ENCODE results near the gene FFAR2.

DNA sequence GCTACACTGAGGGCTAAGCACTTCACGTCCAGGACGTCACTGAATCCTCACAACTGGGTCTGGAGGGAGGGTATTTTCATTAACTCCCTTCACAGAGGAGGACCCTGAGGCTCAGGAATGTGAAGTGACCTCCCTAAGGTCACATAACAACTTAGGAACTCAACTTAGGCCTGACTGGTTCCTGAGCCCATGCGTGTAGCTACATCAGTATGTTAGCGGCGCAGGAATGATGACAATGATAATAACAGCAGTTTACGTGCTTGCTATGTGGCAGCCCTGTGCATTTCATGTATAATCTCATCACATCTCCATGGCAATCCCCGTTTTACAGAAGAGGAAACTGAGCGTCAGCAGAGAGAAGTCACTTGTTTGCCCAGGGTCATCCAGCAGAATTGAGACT is 23.9 kb downstream of the FFAR2 start:
- TF ChIP-seq, protein P1, sequence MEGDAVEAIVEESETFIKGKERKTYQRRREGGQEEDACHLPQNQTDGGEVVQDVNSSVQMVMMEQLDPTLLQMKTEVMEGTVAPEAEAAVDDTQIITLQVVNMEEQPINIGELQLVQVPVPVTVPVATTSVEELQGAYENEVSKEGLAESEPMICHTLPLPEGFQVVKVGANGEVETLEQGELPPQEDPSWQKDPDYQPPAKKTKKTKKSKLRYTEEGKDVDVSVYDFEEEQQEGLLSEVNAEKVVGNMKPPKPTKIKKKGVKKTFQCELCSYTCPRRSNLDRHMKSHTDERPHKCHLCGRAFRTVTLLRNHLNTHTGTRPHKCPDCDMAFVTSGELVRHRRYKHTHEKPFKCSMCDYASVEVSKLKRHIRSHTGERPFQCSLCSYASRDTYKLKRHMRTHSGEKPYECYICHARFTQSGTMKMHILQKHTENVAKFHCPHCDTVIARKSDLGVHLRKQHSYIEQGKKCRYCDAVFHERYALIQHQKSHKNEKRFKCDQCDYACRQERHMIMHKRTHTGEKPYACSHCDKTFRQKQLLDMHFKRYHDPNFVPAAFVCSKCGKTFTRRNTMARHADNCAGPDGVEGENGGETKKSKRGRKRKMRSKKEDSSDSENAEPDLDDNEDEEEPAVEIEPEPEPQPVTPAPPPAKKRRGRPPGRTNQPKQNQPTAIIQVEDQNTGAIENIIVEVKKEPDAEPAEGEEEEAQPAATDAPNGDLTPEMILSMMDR (IDR thresholded peaks at IDR 0.05), result no peak
- no peak for TF ChIP-seq ZFX (IDR thresholded peaks at IDR 0.05; ENCODE audit: borderline replicate concordance)
